Measurements from ENCODE around the gene CELSR1. TPM values are rescaled to one million over a fixed set of nuclear protein-coding genes. Genes with fewer than 3 reads are reported as not detected.

CELSR1 gene
- total RNA-seq, 1 donor from 2014 or later = 0.27 TPM

DNA sequence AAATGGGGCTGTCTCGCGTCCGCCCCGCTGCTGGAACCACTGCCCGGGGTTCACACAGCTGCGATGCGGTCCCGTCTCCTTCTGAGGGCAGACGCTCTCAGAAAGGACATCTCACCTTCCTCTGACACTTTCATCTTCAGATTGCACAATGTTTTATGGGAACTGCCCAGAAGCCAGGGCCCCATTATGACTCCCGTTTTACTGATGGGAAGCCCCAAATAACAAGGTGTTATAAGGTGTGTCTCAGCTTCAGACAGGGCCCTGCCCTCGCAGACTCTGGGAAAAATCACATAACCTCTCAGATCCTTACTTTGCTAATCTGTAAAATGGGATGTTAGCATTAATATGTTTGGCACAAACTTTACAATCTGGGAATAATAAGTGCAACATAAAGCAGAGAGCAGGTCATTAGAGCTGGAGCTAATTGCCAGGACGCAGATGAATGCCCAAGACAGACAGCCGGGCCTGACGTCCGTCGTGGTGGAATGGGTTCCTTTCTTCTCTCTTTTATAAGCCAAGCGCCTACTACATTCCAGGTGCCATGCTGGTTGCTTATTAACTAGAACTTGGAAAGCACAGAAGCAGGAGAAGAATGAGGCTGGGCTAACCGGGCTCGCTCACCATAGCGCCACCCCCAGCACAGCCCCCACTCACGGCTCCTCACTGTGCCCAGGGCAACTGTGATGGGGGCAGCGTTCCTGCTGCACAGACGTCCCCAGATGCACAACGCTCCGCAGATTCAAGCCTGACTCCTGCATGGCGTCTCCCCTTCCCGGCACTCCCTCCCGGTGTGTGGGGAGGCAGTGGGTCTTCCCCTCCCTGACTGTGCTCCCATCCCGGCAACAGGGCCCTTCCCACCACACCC is 158.1 kb downstream of the CELSR1 start:
- no peak overlapping the region for H3K27ac Mint-ChIP-seq (ENCODE audit: unreplicated experiment)
- H3K36me3 Mint-ChIP-seq (ENCODE audit: unreplicated experiment) = peaks cover 5% of the 10 kb centered on the region

DNA sequence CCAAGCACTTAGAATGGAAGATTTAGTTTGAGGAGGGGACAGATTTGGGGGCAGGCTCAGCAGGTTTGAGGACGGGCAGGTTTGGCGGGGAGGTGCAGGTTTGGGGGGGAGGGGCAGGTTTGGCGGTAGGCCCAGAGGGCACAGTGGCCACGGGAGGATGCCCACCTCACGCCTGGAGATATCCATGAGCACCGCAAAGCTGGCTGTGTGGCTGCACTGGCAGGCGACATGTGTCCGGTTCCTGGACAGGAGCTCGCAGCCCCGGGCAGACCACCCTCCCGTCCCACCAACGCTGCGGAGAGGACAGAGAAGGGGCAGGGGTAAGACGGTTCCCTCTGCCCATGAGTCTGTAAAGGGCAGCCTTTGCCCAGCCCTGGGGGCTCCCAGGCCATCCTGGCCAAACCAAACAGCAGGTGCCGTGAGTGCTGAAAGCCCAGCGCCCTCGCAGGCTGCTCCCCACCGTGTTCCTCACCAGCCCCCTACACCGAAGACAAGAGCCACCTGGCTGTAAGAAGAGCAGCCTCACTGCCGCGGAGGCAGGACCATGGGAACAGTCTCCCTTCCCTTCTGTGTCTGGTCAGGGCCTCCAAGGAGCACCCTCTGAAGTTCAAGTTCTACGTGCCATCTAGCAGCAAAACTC is 158.9 kb downstream of the CELSR1 start:
- TF ChIP-seq, protein P1, sequence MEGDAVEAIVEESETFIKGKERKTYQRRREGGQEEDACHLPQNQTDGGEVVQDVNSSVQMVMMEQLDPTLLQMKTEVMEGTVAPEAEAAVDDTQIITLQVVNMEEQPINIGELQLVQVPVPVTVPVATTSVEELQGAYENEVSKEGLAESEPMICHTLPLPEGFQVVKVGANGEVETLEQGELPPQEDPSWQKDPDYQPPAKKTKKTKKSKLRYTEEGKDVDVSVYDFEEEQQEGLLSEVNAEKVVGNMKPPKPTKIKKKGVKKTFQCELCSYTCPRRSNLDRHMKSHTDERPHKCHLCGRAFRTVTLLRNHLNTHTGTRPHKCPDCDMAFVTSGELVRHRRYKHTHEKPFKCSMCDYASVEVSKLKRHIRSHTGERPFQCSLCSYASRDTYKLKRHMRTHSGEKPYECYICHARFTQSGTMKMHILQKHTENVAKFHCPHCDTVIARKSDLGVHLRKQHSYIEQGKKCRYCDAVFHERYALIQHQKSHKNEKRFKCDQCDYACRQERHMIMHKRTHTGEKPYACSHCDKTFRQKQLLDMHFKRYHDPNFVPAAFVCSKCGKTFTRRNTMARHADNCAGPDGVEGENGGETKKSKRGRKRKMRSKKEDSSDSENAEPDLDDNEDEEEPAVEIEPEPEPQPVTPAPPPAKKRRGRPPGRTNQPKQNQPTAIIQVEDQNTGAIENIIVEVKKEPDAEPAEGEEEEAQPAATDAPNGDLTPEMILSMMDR (IDR thresholded peaks at IDR 0.05; ENCODE audit: partially characterized antibody, unreplicated experiment) = no peak
- H3K36me3 Mint-ChIP-seq (ENCODE audit: unreplicated experiment) = peaks cover 5% of the 10 kb centered on the region
- H3K27ac Mint-ChIP-seq (ENCODE audit: unreplicated experiment) = no peak overlapping the region
- peaks cover 7% of the 10 kb centered on the region for H3K9me3 Mint-ChIP-seq (ENCODE audit: unreplicated experiment)
- DNase-seq = no peak
- peaks cover 13% of the 10 kb centered on the region for H3K27me3 Mint-ChIP-seq (ENCODE audit: unreplicated experiment)
- peaks cover 10% of the 10 kb centered on the region for H3K4me1 Mint-ChIP-seq (ENCODE audit: low read depth, unreplicated experiment)
- H3K4me3 Mint-ChIP-seq (ENCODE audit: unreplicated experiment) = no peak overlapping the region

More for the DNA sequence above, 158.1 kb downstream of the CELSR1 start:
- H3K4me1 Mint-ChIP-seq (ENCODE audit: low read depth, unreplicated experiment) = peaks cover 10% of the 10 kb centered on the region
- DNase-seq = no peak
- TF ChIP-seq, protein P1 (IDR thresholded peaks at IDR 0.05; ENCODE audit: partially characterized antibody, unreplicated experiment) = no peak
- H3K4me3 Mint-ChIP-seq (ENCODE audit: unreplicated experiment) = no peak overlapping the region
- H3K9me3 Mint-ChIP-seq (ENCODE audit: unreplicated experiment) = peaks cover 7% of the 10 kb centered on the region
- peaks cover 13% of the 10 kb centered on the region for H3K27me3 Mint-ChIP-seq (ENCODE audit: unreplicated experiment)

DNA sequence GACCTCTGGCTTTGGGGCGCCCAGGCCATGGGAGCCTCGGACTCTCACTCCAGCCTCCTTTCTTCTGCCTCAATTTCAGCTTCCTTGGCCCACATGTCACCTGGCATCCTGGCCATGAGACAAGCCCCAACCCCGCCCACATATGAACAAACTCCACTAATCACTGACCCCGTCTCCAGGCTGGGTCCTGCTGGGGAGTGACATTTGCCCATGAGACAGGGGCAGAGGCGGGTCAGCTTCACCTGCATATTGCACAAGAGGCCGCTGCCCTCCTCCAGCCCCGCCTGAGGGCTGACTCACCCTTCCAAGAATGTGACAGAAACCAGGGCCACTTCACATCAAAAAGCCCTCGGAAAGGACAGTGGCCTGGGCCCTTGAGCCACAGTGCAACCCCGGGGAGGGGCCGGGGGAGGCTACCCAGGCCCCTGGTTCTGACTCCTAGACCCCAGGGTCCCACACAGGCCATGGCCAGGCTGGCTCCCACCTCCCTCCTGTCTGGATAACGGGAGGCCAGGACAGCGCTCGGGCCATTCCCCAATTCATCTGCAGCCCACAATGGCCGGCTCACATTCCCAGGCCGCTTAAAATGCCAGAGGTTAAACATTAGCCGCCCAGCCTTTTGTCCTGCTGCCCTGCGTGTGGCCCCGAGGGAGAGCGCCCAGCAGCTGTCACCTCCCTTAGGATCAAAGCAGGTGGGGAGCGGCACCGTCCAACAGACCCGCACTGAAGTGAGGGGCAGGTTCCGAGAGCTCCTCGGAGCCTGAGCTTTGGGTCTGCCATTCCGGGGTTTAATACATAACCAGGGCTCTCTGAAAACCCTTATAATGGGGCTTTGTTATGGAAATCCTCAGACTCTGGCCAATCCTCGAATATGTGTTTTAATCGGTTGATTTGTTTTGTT is 159.6 kb downstream of the CELSR1 start:
- H3K4me1 Mint-ChIP-seq (ENCODE audit: low read depth, unreplicated experiment) = peaks cover 10% of the 10 kb centered on the region
- TF ChIP-seq, protein P1 (IDR thresholded peaks at IDR 0.05; ENCODE audit: partially characterized antibody, unreplicated experiment) = no peak
- no peak for DNase-seq
- H3K27ac Mint-ChIP-seq (ENCODE audit: unreplicated experiment) = no peak overlapping the region
- H3K4me3 Mint-ChIP-seq (ENCODE audit: unreplicated experiment) = no peak overlapping the region
- H3K36me3 Mint-ChIP-seq (ENCODE audit: unreplicated experiment) = peaks cover 5% of the 10 kb centered on the region
- H3K9me3 Mint-ChIP-seq (ENCODE audit: unreplicated experiment) = peaks cover 7% of the 10 kb centered on the region
- H3K27me3 Mint-ChIP-seq (ENCODE audit: unreplicated experiment) = peaks cover 11% of the 10 kb centered on the region

DNA sequence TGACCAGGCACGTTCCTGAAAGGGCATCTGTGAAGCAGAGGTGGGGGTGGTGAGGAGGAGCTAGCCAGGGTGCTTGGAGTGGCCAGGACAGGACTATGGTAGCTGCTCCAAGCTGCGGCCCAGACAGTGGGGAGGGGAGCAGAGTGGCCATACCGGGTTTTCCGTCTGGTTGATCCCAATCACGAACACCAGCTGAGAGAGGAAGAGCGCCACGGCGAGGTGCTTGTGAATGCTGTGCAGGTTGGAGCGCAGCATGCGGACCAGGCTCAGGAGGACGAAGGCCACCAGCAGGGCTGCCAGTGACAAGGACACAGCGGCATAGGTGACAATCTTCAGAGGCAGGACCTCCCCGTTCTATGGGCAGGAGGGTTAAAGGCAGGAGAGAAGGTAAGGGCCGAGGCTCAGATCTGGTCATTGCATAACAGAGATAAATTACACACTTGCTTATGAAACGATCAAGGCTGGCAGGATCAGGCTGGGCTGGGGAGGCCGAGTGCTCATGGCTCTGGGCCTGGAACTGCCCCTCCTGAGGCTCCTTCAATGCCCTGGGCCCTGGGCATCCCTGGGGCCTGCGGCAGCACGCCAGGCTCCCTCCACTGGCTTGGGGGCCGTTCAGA is 160.4 kb downstream of the CELSR1 start:
- Mint-ChIP-seq H3K27me3 (ENCODE audit: unreplicated experiment) (peaks cover 5% of the 10 kb centered on the region), H3K4me1 (ENCODE audit: low read depth, unreplicated experiment) (peaks cover 10% of the 10 kb centered on the region), H3K9me3 (ENCODE audit: unreplicated experiment) (peaks cover 3% of the 10 kb centered on the region), H3K27ac (ENCODE audit: unreplicated experiment) (peak overlapping the region; percentile 55), H3K36me3 (ENCODE audit: unreplicated experiment) (peaks cover 5% of the 10 kb centered on the region), H3K4me3 (ENCODE audit: unreplicated experiment) (no peak overlapping the region)
- DNase-seq = no peak
- TF ChIP-seq, protein P1 (IDR thresholded peaks at IDR 0.05; ENCODE audit: partially characterized antibody, unreplicated experiment) = no peak

Data from glutamatergic neuron (in vitro differentiated cells).